ENCODE data around the gene KCNT2.

DNA sequence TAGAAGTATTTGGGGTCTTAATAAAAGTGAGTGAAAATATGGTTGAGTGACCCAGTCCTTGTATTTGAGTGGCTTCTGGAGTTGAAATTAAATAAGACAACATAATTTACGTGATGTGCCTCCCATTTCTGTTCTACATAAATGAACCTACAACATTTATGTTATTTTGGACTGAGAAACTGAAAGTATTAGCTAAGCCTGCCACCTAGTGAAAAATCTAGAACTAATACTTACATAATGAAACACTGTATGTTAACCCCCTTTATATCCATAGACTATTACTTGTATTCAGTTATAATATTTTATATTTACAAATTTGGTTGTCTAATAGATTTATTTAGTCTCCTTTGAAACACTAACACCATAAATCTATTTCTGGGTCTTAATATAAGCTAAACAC is 298.9 kb downstream of the KCNT2 start:
- TF ChIP-seq, protein P1, sequence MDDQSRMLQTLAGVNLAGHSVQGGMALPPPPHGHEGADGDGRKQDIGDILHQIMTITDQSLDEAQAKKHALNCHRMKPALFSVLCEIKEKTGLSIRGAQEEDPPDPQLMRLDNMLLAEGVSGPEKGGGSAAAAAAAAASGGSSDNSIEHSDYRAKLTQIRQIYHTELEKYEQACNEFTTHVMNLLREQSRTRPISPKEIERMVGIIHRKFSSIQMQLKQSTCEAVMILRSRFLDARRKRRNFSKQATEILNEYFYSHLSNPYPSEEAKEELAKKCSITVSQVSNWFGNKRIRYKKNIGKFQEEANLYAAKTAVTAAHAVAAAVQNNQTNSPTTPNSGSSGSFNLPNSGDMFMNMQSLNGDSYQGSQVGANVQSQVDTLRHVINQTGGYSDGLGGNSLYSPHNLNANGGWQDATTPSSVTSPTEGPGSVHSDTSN (IDR thresholded peaks at IDR 0.05), result no peak
- no peak for TF ChIP-seq MXI1 (IDR thresholded peaks at IDR 0.05; ENCODE audit: low read depth, low read length)
